Measurements from ENCODE around the gene IKBKG.

Gene IKBKG

GRCh38 chrX:154534526-154535322 is 12.7 kb upstream of the IKBKG start:
- peak; percentile 89 for TF ChIP-seq RAD21 (IDR thresholded peaks at IDR 0.05; ENCODE audit: low read depth)
- no peak for TF ChIP-seq TEAD4 (IDR thresholded peaks at IDR 0.05)

GRCh38 chrX:154535892-154536291 is 11.5 kb upstream of the IKBKG start:
- TF ChIP-seq FOXM1 (IDR thresholded peaks at IDR 0.05; ENCODE audit: borderline replicate concordance, low read depth) (no peak), EGR1 (IDR thresholded peaks at IDR 0.05) (no peak), RAD21 (IDR thresholded peaks at IDR 0.05; ENCODE audit: low read depth) (no peak), REST (IDR thresholded peaks at IDR 0.05; ENCODE audit: low read depth) (no peak), MAX (IDR thresholded peaks at IDR 0.05) (no peak), CREB1 (IDR thresholded peaks at IDR 0.05; ENCODE audit: low read depth) (no peak), ZBTB7A (IDR thresholded peaks at IDR 0.05; ENCODE audit: low read depth) (no peak), TAF1 (IDR thresholded peaks at IDR 0.05; ENCODE audit: low read depth) (no peak), TCF12 (IDR thresholded peaks at IDR 0.05; ENCODE audit: low read depth) (no peak), NFIC (IDR thresholded peaks at IDR 0.05) (no peak), YY1 (IDR thresholded peaks at IDR 0.05; ENCODE audit: low read depth) (no peak), TEAD4 (IDR thresholded peaks at IDR 0.05) (no peak), USF1 (IDR thresholded peaks at IDR 0.05) (no peak), CEBPB (IDR thresholded peaks at IDR 0.05) (no peak)

- no peak for TF ChIP-seq NFIC (IDR thresholded peaks at IDR 0.05)
Observed at GRCh38 chrX:154539077-154539476, 8.3 kb upstream of the IKBKG start.

- TF ChIP-seq NFIC (IDR thresholded peaks at IDR 0.05) (no peak), TAF1 (IDR thresholded peaks at IDR 0.05; ENCODE audit: low read depth) (no peak), YY1 (IDR thresholded peaks at IDR 0.05; ENCODE audit: low read depth) (no peak), USF1 (IDR thresholded peaks at IDR 0.05) (no peak), FOXM1 (IDR thresholded peaks at IDR 0.05; ENCODE audit: borderline replicate concordance, low read depth) (no peak), EGR1 (IDR thresholded peaks at IDR 0.05) (no peak), EP300 (IDR thresholded peaks at IDR 0.05; ENCODE audit: borderline replicate concordance) (no peak), CEBPB (IDR thresholded peaks at IDR 0.05) (no peak), REST (IDR thresholded peaks at IDR 0.05; ENCODE audit: low read depth) (no peak), RAD21 (IDR thresholded peaks at IDR 0.05; ENCODE audit: low read depth) (no peak), MAX (IDR thresholded peaks at IDR 0.05) (no peak), TCF12 (IDR thresholded peaks at IDR 0.05; ENCODE audit: low read depth) (no peak), CREB1 (IDR thresholded peaks at IDR 0.05; ENCODE audit: low read depth) (no peak), ZBTB7A (IDR thresholded peaks at IDR 0.05; ENCODE audit: low read depth) (no peak)
Observed at GRCh38 chrX:154540897-154541535, 6.4 kb upstream of the IKBKG start.

- TF ChIP-seq TEAD4 (IDR thresholded peaks at IDR 0.05), result no peak
- no peak for TF ChIP-seq REST (IDR thresholded peaks at IDR 0.05; ENCODE audit: low read depth)
- no peak for TF ChIP-seq TAF1 (IDR thresholded peaks at IDR 0.05; ENCODE audit: low read depth)
- TF ChIP-seq MAX (IDR thresholded peaks at IDR 0.05), result no peak
- TF ChIP-seq TCF12 (IDR thresholded peaks at IDR 0.05; ENCODE audit: low read depth), result no peak
- no peak for TF ChIP-seq CREB1 (IDR thresholded peaks at IDR 0.05; ENCODE audit: low read depth)
- no peak for TF ChIP-seq RAD21 (IDR thresholded peaks at IDR 0.05; ENCODE audit: low read depth)
- no peak for TF ChIP-seq ZBTB7A (IDR thresholded peaks at IDR 0.05; ENCODE audit: low read depth)
- no peak for TF ChIP-seq CEBPB (IDR thresholded peaks at IDR 0.05)
- TF ChIP-seq FOXM1 (IDR thresholded peaks at IDR 0.05; ENCODE audit: borderline replicate concordance, low read depth), result no peak
- no peak for TF ChIP-seq USF1 (IDR thresholded peaks at IDR 0.05)
- TF ChIP-seq YY1 (IDR thresholded peaks at IDR 0.05; ENCODE audit: low read depth), result no peak
- TF ChIP-seq EGR1 (IDR thresholded peaks at IDR 0.05), result no peak
- no peak for TF ChIP-seq NFIC (IDR thresholded peaks at IDR 0.05)
- TF ChIP-seq EP300 (IDR thresholded peaks at IDR 0.05; ENCODE audit: borderline replicate concordance), result no peak
Observed at GRCh38 chrX:154541589-154541895, 5.9 kb upstream of the IKBKG start.

Data from Ishikawa (cell line).